ENCODE measurements around the gene ASAH2.

GRCh38 chr10:50219200-50219599, 32.1 kb downstream of the ASAH2 start:
- TF ChIP-seq CTCF (IDR thresholded peaks at IDR 0.05; ENCODE audit: low read length) (no peak), EZH2phosphoT487 (IDR thresholded peaks at IDR 0.05; ENCODE audit: low read length) (no peak)

Measured in MM.1S (cell line).